HepG2 (cell line): ENCODE data around the gene UROS. TPM values are rescaled to one million over a fixed set of nuclear protein-coding genes. Genes with fewer than 3 reads are reported as not detected.

Source experiments
- CBFB ChIP-seq: sonication (generic); formaldehyde crosslinking; IDR thresholded peaks from 2 replicates; pipeline ENCODE4 v1.4.0; 2020; ENCODE audit warnings: missing genetic modification reagents
- CC2D1A ChIP-seq: sonication (generic); formaldehyde crosslinking; IDR thresholded peaks from 2 replicates; pipeline ENCODE4 v1.8.1; 2023; ENCODE audit warnings: mild to moderate bottlenecking, missing genetic modification reagents
- EED ChIP-seq: sonication (generic); formaldehyde crosslinking; IDR thresholded peaks from 2 replicates; pipeline ENCODE4 v1.5.0; 2020; ENCODE audit warnings: mild to moderate bottlenecking, missing genetic modification reagents
- ELF1 ChIP-seq: sonication (generic); formaldehyde crosslinking; IDR thresholded peaks from 2 replicates; pipeline ENCODE4 v1.4.0; 2020; ENCODE audit warnings: missing genetic modification reagents
- ETV5 ChIP-seq: IDR thresholded peaks from 2 replicates; pipeline ENCODE4 v1.6.1; 2018; ENCODE audit warnings: missing biosample characterization, missing genetic modification reagents, inconsistent platforms, borderline replicate concordance
- HIC2 ChIP-seq: sonication (generic); formaldehyde crosslinking; IDR thresholded peaks from 2 replicates; pipeline ENCODE4 v1.9.0; 2022; ENCODE audit warnings: low read depth, missing genetic modification reagents
- MEIS1 ChIP-seq: sonication (generic); formaldehyde crosslinking; IDR thresholded peaks from 2 replicates; pipeline ENCODE4 v1.9.0; 2021; ENCODE audit warnings: mild to moderate bottlenecking, missing genetic modification reagents, moderate library complexity, borderline replicate concordance
- NCOA1 ChIP-seq: sonication (generic); formaldehyde crosslinking; IDR thresholded peaks from 2 replicates; pipeline ENCODE4 v1.9.0; 2021; ENCODE audit warnings: missing genetic modification reagents
- NFYC ChIP-seq: IDR thresholded peaks from 2 replicates; pipeline ENCODE4 v1.6.1; 2016; ENCODE audit warnings: missing genetic modification reagents, missing compliant biosample characterization
- SAFB2 ChIP-seq: sonication (generic); formaldehyde crosslinking; IDR thresholded peaks from 2 replicates; pipeline ENCODE4 v1.5.1; 2020; ENCODE audit warnings: missing genetic modification reagents, low read depth, mild to moderate bottlenecking, borderline replicate concordance
- SNAPC2 ChIP-seq: sonication (generic); formaldehyde crosslinking; IDR thresholded peaks from 2 replicates; pipeline ENCODE4 v1.8.1; 2022; ENCODE audit warnings: mild to moderate bottlenecking, missing genetic modification reagents
- SYNCRIP ChIP-seq: fragments of 200-400 bp; formaldehyde crosslinking; IDR thresholded peaks from 2 replicates; pipeline ENCODE4 v1.6.1; 2018; ENCODE audit warnings: mild to moderate bottlenecking, low read depth, low read length; ENCODE audit not compliant: insufficient read depth
- TCF12 ChIP-seq, 2 experiments: fragments of 450-650 bp in 1 of 2; sonication (generic) in 1 of 2; formaldehyde crosslinking in 1 of 2; IDR thresholded peaks; 2 replicates each; pipeline versions ENCODE4 v1.6.1 to v1.8.0; 2017 to 2022; ENCODE audit warnings: antibody characterized with exemption in 1 of 2, mild to moderate bottlenecking in 1 of 2, missing genetic modification reagents in 1 of 2, moderate library complexity in 1 of 2
- UBTF ChIP-seq: sonication (generic); formaldehyde crosslinking; IDR thresholded peaks from 2 replicates; pipeline ENCODE4 v1.4.0; 2020; ENCODE audit warnings: mild to moderate bottlenecking, missing genetic modification reagents
- ZBTB21 ChIP-seq: sonication (generic); formaldehyde crosslinking; IDR thresholded peaks from 2 replicates; pipeline ENCODE4 v1.4.0; 2020; ENCODE audit warnings: missing genetic modification reagents
- ZEB1 ChIP-seq: IDR thresholded peaks from 2 replicates; pipeline ENCODE4 v1.6.1; 2012; ENCODE audit warnings: mild to moderate bottlenecking, low read depth, inconsistent platforms; ENCODE audit not compliant: insufficient replicate concordance
- ZNF136 ChIP-seq: sonication (generic); formaldehyde crosslinking; IDR thresholded peaks from 2 replicates; pipeline ENCODE4 v1.8.1; 2022; ENCODE audit warnings: low read depth, mild to moderate bottlenecking, moderate library complexity, missing genetic modification reagents
- ZNF224 ChIP-seq: sonication (generic); formaldehyde crosslinking; IDR thresholded peaks from 2 replicates; pipeline ENCODE4 v1.5.0; 2020; ENCODE audit warnings: mild to moderate bottlenecking, missing genetic modification reagents
- ZNF282 ChIP-seq: fragments of 450-650 bp; IDR thresholded peaks from 2 replicates; pipeline ENCODE4 v1.6.1; 2018; ENCODE audit not compliant: partially characterized antibody
- ZNF547 ChIP-seq: sonication (generic); formaldehyde crosslinking; IDR thresholded peaks from 2 replicates; pipeline ENCODE4 v1.5.1; 2020; ENCODE audit warnings: mild to moderate bottlenecking, missing genetic modification reagents
- ZNF605 ChIP-seq: sonication (generic); formaldehyde crosslinking; IDR thresholded peaks from 2 replicates; pipeline ENCODE4 v1.8.0; 2022; ENCODE audit warnings: mild to moderate bottlenecking, missing genetic modification reagents
- ZNF724P ChIP-seq: sonication (generic); formaldehyde crosslinking; IDR thresholded peaks from 2 replicates; pipeline ENCODE4 v1.8.0; 2022; ENCODE audit warnings: missing genetic modification reagents, borderline replicate concordance
- ZNF772 ChIP-seq: sonication (generic); formaldehyde crosslinking; IDR thresholded peaks from 2 replicates; pipeline ENCODE4 v1.5.0; 2020; ENCODE audit warnings: mild to moderate bottlenecking, missing genetic modification reagents
- ZNF776 ChIP-seq: sonication (generic); formaldehyde crosslinking; IDR thresholded peaks from 2 replicates; pipeline ENCODE4 v1.4.0; 2020; ENCODE audit warnings: mild to moderate bottlenecking, missing genetic modification reagents
- ZNF816 ChIP-seq: sonication (generic); formaldehyde crosslinking; IDR thresholded peaks from 2 replicates; pipeline ENCODE4 v1.8.0; 2022; ENCODE audit warnings: missing genetic modification reagents, mild to moderate bottlenecking, borderline replicate concordance
- polyA plus RNA-seq, 8 experiments: library from polyadenylated mRNA; depleted of rRNA in 3 of 8; stranded (reverse) in 7 of 8; unstranded in 1 of 8; fragments of >200 nt; fragmentation: Illumina TruSeq in 4 of 8; extraction: Trizol in 4 of 8; gene quantifications; 2 replicates each; pipeline versions ENCODE4 v1.2.1 to v1.2.3, GENCODE V29; 2011 to 2016; ENCODE audit warnings: low read depth in 4 of 8, missing spikeins in 1 of 8, mixed read lengths in 1 of 8; ENCODE audit not compliant: insufficient read depth in 1 of 8
- total RNA-seq, 5 experiments: library from RNA; depleted of rRNA; stranded (reverse); fragments of >200 nt; fragmentation: Illumina TruSeq; extraction: Trizol; gene quantifications; 2 replicates each; pipeline ENCODE4 v1.2.3, GENCODE V29; 2016; ENCODE audit warnings: low read depth in 1 of 5
- TF ChIP-seq, protein P1 (sequence below): IDR thresholded peaks from 2 replicates; pipeline ENCODE4 v1.6.1; 2016; ENCODE audit warnings: mild to moderate bottlenecking, missing biosample characterization, missing genetic modification reagents

The UROS gene
- total and polyA plus RNA-seq, 2 of the 13 experiments (the other 11 are each of a cell fraction or from before 2014, with no cell fraction given), result 14.8 to 49.9 TPM

DNA sequence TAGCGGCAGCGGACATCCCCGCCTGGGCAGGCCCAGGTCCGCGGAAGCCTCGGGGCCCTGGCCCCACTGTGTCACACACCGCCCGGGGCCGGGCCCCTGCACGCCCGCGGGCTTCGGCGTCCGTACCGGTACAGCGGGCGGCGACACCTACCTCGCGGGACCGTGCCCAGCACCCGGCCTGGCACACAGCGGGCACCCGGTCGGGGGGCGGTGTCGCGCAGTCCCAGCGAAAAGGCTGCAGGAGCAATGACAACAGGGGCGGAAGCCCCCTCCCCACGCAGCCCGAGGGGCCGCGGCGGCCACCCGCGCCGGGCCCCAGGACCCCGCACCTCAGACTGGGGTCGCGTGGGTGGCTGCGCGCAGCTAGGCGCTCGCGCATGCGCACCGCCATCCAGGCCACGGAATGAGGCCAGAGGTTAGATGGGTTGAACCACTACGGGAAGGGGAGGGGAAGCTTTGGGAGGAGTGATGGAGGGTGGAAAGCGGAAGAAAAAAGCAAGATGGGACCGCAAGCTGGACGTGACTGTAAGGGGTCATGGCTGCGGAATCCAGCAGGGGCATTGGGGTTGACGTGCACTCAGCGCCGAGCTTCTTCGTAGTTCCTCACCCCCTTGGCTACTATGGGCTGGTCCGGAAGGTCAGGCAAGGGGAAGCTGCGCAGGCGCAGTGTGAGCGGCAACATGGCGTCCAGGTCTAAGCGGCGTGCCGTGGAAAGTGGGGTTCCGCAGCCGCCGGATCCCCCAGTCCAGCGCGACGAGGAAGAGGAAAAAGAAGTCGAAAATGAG lies at the start of gene UROS, which contains the start of gene BCCIP (continued):
- no peak for TF ChIP-seq HIC2 (CRISPR knock-in tag)
- no peak for TF ChIP-seq NFYC (CRISPR knock-in tag)
- no peak for TF ChIP-seq SNAPC2 (CRISPR knock-in tag)
- no peak for TF ChIP-seq ZEB1
- TF ChIP-seq SAFB2 (CRISPR knock-in tag), result no peak; the same call in 1 of the 2 replicates
- no peak; the same call in 1 of the 2 replicates for TF ChIP-seq EED (CRISPR knock-in tag)
- peak; percentile 56; the same call in 1 of the 2 replicates for TF ChIP-seq ELF1
- no peak for TF ChIP-seq ZNF816 (CRISPR knock-in tag)
- TF ChIP-seq, protein P1, sequence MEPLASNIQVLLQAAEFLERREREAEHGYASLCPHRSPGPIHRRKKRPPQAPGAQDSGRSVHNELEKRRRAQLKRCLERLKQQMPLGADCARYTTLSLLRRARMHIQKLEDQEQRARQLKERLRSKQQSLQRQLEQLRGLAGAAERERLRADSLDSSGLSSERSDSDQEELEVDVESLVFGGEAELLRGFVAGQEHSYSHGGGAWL, result no peak; the same call in 1 of the 2 replicates
- no peak; the same call in 1 of the 2 replicates for TF ChIP-seq CBFB (CRISPR knock-in tag)
- TF ChIP-seq SYNCRIP, result no peak
- TF ChIP-seq CC2D1A (CRISPR knock-in tag), result no peak; the same call in 1 of the 2 replicates
- TF ChIP-seq UBTF (CRISPR knock-in tag), result peak; percentile 93
- 0 out of 2 replicates have a peak, but pooled peaks have one; percentile 37 for TF ChIP-seq ZNF547
- TF ChIP-seq ZNF282, result no peak
- no peak for TF ChIP-seq MEIS1 (CRISPR knock-in tag)
- no peak for TF ChIP-seq ZNF724P (CRISPR knock-in tag)
- TF ChIP-seq ZNF224 (CRISPR knock-in tag), result no peak
- TF ChIP-seq ZNF136 (CRISPR knock-in tag), result no peak
- no peak for TF ChIP-seq ZNF772 (CRISPR knock-in tag)
- TF ChIP-seq TCF12 (IDR thresholded peaks at IDR 0.05), result no peak
- no peak for TF ChIP-seq TCF12 (CRISPR knock-in tag; IDR thresholded peaks at IDR 0.05)
- no peak for TF ChIP-seq ZBTB21 (CRISPR knock-in tag)
- no peak for TF ChIP-seq NCOA1 (CRISPR knock-in tag)
- peak; percentile 71 for TF ChIP-seq ETV5
- no peak for TF ChIP-seq ZNF776 (CRISPR knock-in tag)
- no peak for TF ChIP-seq ZNF605
